ENCODE measurements around the gene ERP44. TPM values are rescaled to one million over a fixed set of nuclear protein-coding genes. Genes with fewer than 3 reads are reported as not detected.

The ERP44 gene
- total RNA-seq, 4 donors from 2014 or later, result 12.1 to 13.3 (median 12.7) TPM

DNA sequence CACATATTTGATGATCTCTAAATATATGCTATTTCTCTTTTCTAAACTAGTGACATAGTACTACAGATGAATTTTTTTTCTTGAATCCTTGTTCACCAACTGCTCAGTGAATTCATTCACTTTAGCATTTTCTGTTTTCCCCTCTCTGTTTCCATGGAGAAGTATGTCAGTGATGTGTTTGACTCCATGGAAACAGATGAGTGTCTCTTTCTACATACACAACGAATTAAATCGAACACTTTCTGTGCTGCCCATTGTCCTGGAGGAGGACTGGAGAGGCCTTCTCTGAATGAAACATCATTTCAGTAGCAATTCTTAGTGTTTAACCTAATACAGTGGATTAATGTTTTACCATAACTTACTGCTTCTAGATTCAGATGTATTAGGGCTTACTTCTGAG lies 9.8 kb upstream of the ERP44 start:
- intact Hi-C loops (cut with DNase I), result no loop called here
- H3K36me3 ChIP-seq, result peaks cover 31 to 51% (median 38%) of the 10 kb centered on the region in 4 donors
- no peak for TF ChIP-seq POLR2A (IDR thresholded peaks at IDR 0.05; ENCODE audit: low read depth)
- TF ChIP-seq POLR2AphosphoS5 (IDR thresholded peaks at IDR 0.05), result no peak
- no peak for TF ChIP-seq EP300 (IDR thresholded peaks at IDR 0.05)
- TF ChIP-seq, protein P1, sequence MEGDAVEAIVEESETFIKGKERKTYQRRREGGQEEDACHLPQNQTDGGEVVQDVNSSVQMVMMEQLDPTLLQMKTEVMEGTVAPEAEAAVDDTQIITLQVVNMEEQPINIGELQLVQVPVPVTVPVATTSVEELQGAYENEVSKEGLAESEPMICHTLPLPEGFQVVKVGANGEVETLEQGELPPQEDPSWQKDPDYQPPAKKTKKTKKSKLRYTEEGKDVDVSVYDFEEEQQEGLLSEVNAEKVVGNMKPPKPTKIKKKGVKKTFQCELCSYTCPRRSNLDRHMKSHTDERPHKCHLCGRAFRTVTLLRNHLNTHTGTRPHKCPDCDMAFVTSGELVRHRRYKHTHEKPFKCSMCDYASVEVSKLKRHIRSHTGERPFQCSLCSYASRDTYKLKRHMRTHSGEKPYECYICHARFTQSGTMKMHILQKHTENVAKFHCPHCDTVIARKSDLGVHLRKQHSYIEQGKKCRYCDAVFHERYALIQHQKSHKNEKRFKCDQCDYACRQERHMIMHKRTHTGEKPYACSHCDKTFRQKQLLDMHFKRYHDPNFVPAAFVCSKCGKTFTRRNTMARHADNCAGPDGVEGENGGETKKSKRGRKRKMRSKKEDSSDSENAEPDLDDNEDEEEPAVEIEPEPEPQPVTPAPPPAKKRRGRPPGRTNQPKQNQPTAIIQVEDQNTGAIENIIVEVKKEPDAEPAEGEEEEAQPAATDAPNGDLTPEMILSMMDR (IDR thresholded peaks at IDR 0.05), result no peak
- 17% methylated on average over 2 of the region's 2 CpGs for WGBS
- H3K27ac ChIP-seq (replicated peaks in 1 of 4), result no peak overlapping the region
- H3K27me3 ChIP-seq, result no peaks in the 10 kb centered on the region
- no peak overlapping the region for H3K4me3 ChIP-seq
- no peak for DNase-seq (ENCODE audit: extremely low spot score)
- peaks cover 7 to 18% (median 17%) of the 10 kb centered on the region in 4 donors for H3K4me1 ChIP-seq
- H3K9me3 ChIP-seq, result no peaks in the 10 kb centered on the region

DNA sequence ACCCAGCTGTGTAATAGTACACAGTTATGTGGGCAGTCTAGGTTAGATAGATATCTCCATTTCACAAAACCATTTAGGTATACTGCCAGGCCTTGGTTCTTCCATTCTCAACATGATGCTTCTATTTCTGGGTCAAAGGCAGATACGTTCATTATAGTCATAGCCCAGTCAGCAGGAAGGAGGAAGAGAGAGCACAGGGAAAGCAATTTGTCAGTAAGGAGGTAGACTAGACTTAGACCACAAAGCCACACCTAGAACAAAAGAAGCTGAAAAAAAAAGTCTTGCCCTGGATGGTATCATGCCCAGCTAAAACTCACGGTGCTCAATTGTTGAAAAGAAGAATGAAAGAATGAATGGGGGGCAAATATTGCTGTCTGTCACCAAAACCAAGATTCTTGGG lies 7.8 kb upstream of the ERP44 start:
- intact Hi-C loops (cut with DNase I), result no loop called here
- Histone ChIP-seq H3K36me3 (peaks cover 31 to 60% (median 41%) of the 10 kb centered on the region in 4 donors), H3K9me3 (no peaks in the 10 kb centered on the region), H3K4me3 (no peak overlapping the region), H3K27me3 (no peaks in the 10 kb centered on the region), H3K27ac (replicated peaks in 1 of 4) (no peak overlapping the region), H3K4me1 (peaks cover 3 to 16% (median 13%) of the 10 kb centered on the region in 4 donors)
- DNase-seq (ENCODE audit: extremely low spot score), result no peak
- WGBS, result 90% methylated on average over 2 of the region's 2 CpGs
- TF ChIP-seq POLR2A (IDR thresholded peaks at IDR 0.05; ENCODE audit: low read depth) (no peak), POLR2AphosphoS5 (IDR thresholded peaks at IDR 0.05) (no peak), EP300 (IDR thresholded peaks at IDR 0.05) (no peak)
- TF ChIP-seq, protein P1 (IDR thresholded peaks at IDR 0.05), result no peak

DNA sequence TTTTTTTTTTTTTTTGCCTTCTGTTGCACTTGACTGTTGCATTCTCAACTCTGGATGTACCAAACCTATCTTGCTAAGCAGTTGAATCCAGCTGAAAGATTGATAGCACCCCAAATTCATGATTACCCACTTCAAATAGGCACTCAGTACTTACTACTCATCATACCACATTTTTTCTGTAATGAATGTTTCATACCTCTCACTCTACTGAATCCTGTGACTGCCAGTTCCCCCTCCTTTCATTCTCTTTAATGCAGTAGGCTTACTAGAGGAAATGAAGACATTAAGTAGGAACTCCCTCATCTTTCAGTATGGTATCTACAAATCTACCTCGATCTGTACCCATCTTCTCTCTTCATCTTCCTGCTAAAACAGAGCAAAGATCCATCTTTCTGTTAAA lies 7.1 kb upstream of the ERP44 start:
- 52% methylated on average over 1 of the region's 1 CpG for WGBS
- Histone ChIP-seq H3K27ac (replicated peaks in 1 of 4) (no peak overlapping the region), H3K27me3 (no peaks in the 10 kb centered on the region), H3K4me1 (peaks cover 0 to 9% (median 5%) of the 10 kb centered on the region in 4 donors), H3K36me3 (peaks cover 31 to 60% (median 41%) of the 10 kb centered on the region in 4 donors), H3K9me3 (no peaks in the 10 kb centered on the region), H3K4me3 (no peak overlapping the region)
- no peak for DNase-seq (ENCODE audit: extremely low spot score)
- TF ChIP-seq POLR2A (IDR thresholded peaks at IDR 0.05; ENCODE audit: low read depth), result no peak
- no peak for TF ChIP-seq POLR2AphosphoS5 (IDR thresholded peaks at IDR 0.05)
- TF ChIP-seq EP300 (IDR thresholded peaks at IDR 0.05), result no peak
- intact Hi-C loops (cut with DNase I), result no loop called here

DNA sequence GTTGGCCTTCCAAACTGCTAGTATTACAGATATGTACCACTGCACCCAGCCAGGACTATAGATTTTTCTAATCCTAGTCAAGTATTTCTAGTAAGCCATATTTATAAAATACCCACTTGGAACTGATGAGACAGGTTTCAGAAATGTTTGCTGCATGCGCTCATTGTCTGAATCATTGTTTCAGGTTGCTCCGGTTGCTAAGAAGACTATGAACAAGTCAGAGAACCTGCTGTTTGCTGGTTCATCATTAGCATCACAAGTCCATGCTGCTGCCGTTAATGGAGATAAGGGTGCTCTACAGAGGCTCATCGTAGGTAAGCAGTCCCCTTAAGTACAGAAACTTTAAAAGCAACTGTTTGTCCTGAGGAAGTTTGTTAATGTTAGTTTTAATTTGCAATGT lies 5.5 kb upstream of the ERP44 start:
- Histone ChIP-seq H3K4me1 (peaks cover 9 to 12% (median 11%) of the 10 kb centered on the region in 4 donors), H3K27me3 (no peaks in the 10 kb centered on the region), H3K4me3 (no peak overlapping the region), H3K9me3 (no peaks in the 10 kb centered on the region), H3K27ac (replicated peaks in 1 of 4) (no peak overlapping the region), H3K36me3 (peaks cover 27 to 52% (median 38%) of the 10 kb centered on the region in 4 donors)
- TF ChIP-seq, protein P1 (IDR thresholded peaks at IDR 0.05), result no peak
- 93% methylated on average over 4 of the region's 4 CpGs for WGBS
- intact Hi-C loops (cut with DNase I), result no loop called here
- DNase-seq (ENCODE audit: extremely low spot score), result no peak

DNA sequence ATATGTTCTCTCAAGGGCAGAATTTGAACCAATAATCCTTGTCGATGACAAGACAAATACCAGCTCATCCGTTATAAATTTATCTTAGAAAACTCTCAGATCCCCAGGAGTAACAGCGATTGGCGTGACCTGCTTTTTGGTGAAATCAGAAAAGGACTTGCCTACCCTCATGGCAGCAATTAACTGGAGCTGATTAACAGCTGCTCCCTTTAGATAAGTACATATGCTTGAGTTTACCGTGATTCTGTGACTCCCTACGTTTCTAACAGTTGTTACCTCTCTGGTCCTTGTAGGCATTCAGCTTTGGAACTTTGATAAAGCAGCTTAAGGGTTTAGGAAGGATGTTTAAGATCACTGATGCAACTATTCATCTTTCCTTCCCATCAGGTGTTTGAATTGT lies 2.8 kb upstream of the ERP44 start:
- intact Hi-C loops (cut with DNase I), result no loop called here
- H3K9me3 ChIP-seq, result no peaks in the 10 kb centered on the region
- H3K36me3 ChIP-seq, result peaks cover 23 to 39% (median 27%) of the 10 kb centered on the region in 4 donors
- TF ChIP-seq POLR2A (IDR thresholded peaks at IDR 0.05; ENCODE audit: low read depth) (no peak), POLR2AphosphoS5 (IDR thresholded peaks at IDR 0.05) (no peak), EP300 (IDR thresholded peaks at IDR 0.05) (no peak)
- TF ChIP-seq, protein P1 (IDR thresholded peaks at IDR 0.05), result no peak
- peaks cover 16 to 26% (median 26%) of the 10 kb centered on the region in 4 donors for H3K4me1 ChIP-seq
- WGBS, result 92% methylated on average over 6 of the region's 6 CpGs
- H3K4me3 ChIP-seq, result no peak overlapping the region
- no peaks in the 10 kb centered on the region for H3K27me3 ChIP-seq
- H3K27ac ChIP-seq (replicated peaks in 1 of 4), result no peak overlapping the region
- no peak for DNase-seq (ENCODE audit: extremely low spot score)

All from esophagus muscularis mucosa (tissue), 4 donors.